Measurements from ENCODE around the gene CYP2U1.
"Not testable (repeated sequence)": the region's sequence is repeated elsewhere in the genome, so short reads cannot be mapped to it uniquely, and the experiment has no call there.

CYP2U1 gene

DNA sequence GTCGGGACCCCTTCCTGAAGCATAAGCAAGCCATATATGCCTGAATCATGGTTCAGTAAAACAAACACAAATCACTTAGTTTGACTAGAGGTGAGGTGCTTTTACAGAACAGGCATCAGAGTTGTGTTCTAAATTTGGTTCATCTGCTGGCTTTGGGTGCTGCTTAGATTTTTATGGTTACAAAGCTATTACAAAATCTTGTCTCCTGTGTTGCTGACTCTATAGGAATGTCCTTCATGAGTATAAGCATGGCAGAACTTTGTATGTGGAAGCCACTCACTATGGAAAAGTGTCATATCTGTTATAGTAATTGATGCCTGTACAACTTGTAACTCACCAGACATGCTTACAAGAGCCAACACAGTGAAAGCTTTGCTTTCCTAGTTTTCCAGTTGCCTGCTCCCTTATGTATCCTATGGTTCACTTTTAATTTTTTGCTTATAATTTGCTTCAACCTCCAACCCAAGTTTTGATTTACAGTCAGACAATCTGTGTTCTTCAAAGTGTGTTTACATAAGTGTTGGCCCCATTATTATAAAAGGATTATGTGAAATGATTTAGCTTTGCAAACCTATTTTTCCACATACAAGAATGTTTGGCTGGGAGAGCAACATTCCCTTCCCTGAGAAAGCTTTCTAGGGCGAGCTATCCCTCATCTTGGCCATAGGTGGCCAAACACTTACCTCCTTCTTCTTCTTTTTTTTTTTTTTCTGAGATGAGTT lies 30.0 kb upstream of the CYP2U1 start:
- no peaks in the 10 kb centered on the region for H3K9me2 ChIP-seq (replicated peaks; ENCODE audit: insufficient read depth, low read length)
- no peaks in the 10 kb centered on the region for H3K79me2 ChIP-seq (ENCODE audit: insufficient read depth, low read length)
- no peak overlapping the region for H2AFZ ChIP-seq (ENCODE audit: low read depth, low read length, severe bottlenecking)
- H3K4me2 ChIP-seq (ENCODE audit: low read depth, low read length, poor library complexity, severe bottlenecking) = no peak overlapping the region
- no peak overlapping the region for H3K27ac ChIP-seq (ENCODE audit: low read depth, low read length)
- no peak overlapping the region for H3K4me3 ChIP-seq (ENCODE audit: insufficient read depth, low read length, poor library complexity, severe bottlenecking)
- H3K27me3 ChIP-seq (ENCODE audit: low read length) = no peaks in the 10 kb centered on the region
- TF ChIP-seq CTCF (IDR thresholded peaks at IDR 0.05; ENCODE audit: insufficient read depth, low read length, poor library complexity, severe bottlenecking) (no peak), EZH2phosphoT487 (conservative IDR thresholded peaks at IDR 0.05; ENCODE audit: low read length) (no peak)
- no peaks in the 10 kb centered on the region for H3K9me3 ChIP-seq (ENCODE audit: insufficient read depth, low read length)
- no peak overlapping the region for H3K9ac ChIP-seq (ENCODE audit: low read length)
- no peaks in the 10 kb centered on the region for H3F3A ChIP-seq (ENCODE audit: insufficient read depth)
- H3K36me3 ChIP-seq (ENCODE audit: low read length) = no peaks in the 10 kb centered on the region
- H4K20me1 ChIP-seq (ENCODE audit: low read depth, low read length) = no peaks in the 10 kb centered on the region

- H2AFZ ChIP-seq (ENCODE audit: low read depth, low read length, severe bottlenecking) = no peak overlapping the region
- H3K4me2 ChIP-seq (ENCODE audit: low read depth, low read length, poor library complexity, severe bottlenecking) = no peak overlapping the region
These were observed 28.6 kb upstream of the CYP2U1 start for GRCh38 chr4:107902715-107903114.

GRCh38 chr4:107905082-107905481 lies 26.3 kb upstream of the CYP2U1 start:
- H3K9me3 ChIP-seq (ENCODE audit: insufficient read depth, low read length); H3K79me2 ChIP-seq (ENCODE audit: insufficient read depth, low read length); H3K9ac ChIP-seq (ENCODE audit: low read length); H3K36me3 ChIP-seq (ENCODE audit: low read length); H3K27me3 ChIP-seq (ENCODE audit: low read length); H3K4me3 ChIP-seq (ENCODE audit: insufficient read depth, low read length, poor library complexity, severe bottlenecking); H3K4me2 ChIP-seq (ENCODE audit: low read depth, low read length, poor library complexity, severe bottlenecking); H3K9me2 ChIP-seq (replicated peaks; ENCODE audit: insufficient read depth, low read length); H4K20me1 ChIP-seq (ENCODE audit: low read depth, low read length); H3K27ac ChIP-seq (ENCODE audit: low read depth, low read length); H3F3A ChIP-seq (ENCODE audit: insufficient read depth); H2AFZ ChIP-seq (ENCODE audit: low read depth, low read length, severe bottlenecking): not testable (repeated sequence)

More at GRCh38 chr4:107902715-107903114, 28.6 kb upstream of the CYP2U1 start:
- Histone ChIP-seq H3K27me3 (ENCODE audit: low read length) (no peaks in the 10 kb centered on the region), H4K20me1 (ENCODE audit: low read depth, low read length) (no peaks in the 10 kb centered on the region), H3F3A (ENCODE audit: insufficient read depth) (no peaks in the 10 kb centered on the region), H3K4me3 (ENCODE audit: insufficient read depth, low read length, poor library complexity, severe bottlenecking) (no peak overlapping the region), H3K27ac (ENCODE audit: low read depth, low read length) (no peak overlapping the region), H3K9ac (ENCODE audit: low read length) (no peak overlapping the region), H3K36me3 (ENCODE audit: low read length) (no peaks in the 10 kb centered on the region), H3K79me2 (ENCODE audit: insufficient read depth, low read length) (no peaks in the 10 kb centered on the region), H3K9me3 (ENCODE audit: insufficient read depth, low read length) (no peaks in the 10 kb centered on the region), H3K9me2 (replicated peaks; ENCODE audit: insufficient read depth, low read length) (no peaks in the 10 kb centered on the region)
- TF ChIP-seq EZH2phosphoT487 (conservative IDR thresholded peaks at IDR 0.05; ENCODE audit: low read length) = no peak
- no peak for TF ChIP-seq CTCF (IDR thresholded peaks at IDR 0.05; ENCODE audit: insufficient read depth, low read length, poor library complexity, severe bottlenecking)

DNA sequence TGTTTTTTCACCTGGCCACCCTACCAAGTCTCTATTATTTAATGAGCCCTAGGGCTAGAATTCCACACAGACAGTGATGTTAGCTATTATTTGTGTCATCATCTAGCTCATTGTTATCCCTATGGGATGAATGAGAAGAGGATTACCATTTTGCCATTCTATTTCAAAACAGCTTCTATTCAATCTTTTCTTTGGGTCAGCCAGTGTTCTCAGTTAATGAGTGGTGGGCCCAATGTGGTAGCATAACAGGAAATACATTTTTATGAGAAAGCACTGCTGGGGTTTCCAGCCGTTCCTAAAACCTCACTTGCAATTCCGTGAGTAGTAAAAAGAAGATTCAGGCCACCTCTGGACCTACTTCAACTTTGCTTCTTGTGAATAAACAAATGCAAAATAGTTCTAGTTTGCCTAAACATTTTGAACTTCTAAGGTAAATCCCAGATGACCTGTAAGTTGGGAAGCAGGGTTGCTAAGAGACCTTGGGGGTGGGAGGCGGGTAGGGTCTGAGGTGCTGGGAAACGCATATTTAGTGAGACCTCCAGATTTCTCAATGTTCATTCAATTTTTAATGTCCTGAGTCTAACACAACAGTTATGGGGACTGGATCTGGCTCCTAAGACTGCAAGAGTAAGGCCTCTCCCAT lies 24.8 kb upstream of the CYP2U1 start:
- H3K27me3 ChIP-seq (ENCODE audit: low read length) = no peaks in the 10 kb centered on the region
- H3K9ac ChIP-seq (ENCODE audit: low read length) = no peak overlapping the region
- H2AFZ ChIP-seq (ENCODE audit: low read depth, low read length, severe bottlenecking) = no peak overlapping the region
- no peak overlapping the region for H3K4me2 ChIP-seq (ENCODE audit: low read depth, low read length, poor library complexity, severe bottlenecking)
- no peaks in the 10 kb centered on the region for H3F3A ChIP-seq (ENCODE audit: insufficient read depth)
- no peaks in the 10 kb centered on the region for H3K9me3 ChIP-seq (ENCODE audit: insufficient read depth, low read length)
- no peak for TF ChIP-seq EZH2phosphoT487 (conservative IDR thresholded peaks at IDR 0.05; ENCODE audit: low read length)
- no peak for TF ChIP-seq CTCF (IDR thresholded peaks at IDR 0.05; ENCODE audit: insufficient read depth, low read length, poor library complexity, severe bottlenecking)
- H3K27ac ChIP-seq (ENCODE audit: low read depth, low read length) = no peak overlapping the region
- H3K79me2 ChIP-seq (ENCODE audit: insufficient read depth, low read length) = no peaks in the 10 kb centered on the region
- H3K4me3 ChIP-seq (ENCODE audit: insufficient read depth, low read length, poor library complexity, severe bottlenecking) = no peak overlapping the region
- no peaks in the 10 kb centered on the region for H4K20me1 ChIP-seq (ENCODE audit: low read depth, low read length)
- H3K36me3 ChIP-seq (ENCODE audit: low read length) = no peaks in the 10 kb centered on the region
- no peaks in the 10 kb centered on the region for H3K9me2 ChIP-seq (replicated peaks; ENCODE audit: insufficient read depth, low read length)

Data from SU-DHL-6 (cell line).